Measurements from ENCODE around the gene SEPTIN2.

GRCh38 chr2:241302083-241302482, 13.6 kb upstream of the SEPTIN2 start:
- TF ChIP-seq, protein P1, sequence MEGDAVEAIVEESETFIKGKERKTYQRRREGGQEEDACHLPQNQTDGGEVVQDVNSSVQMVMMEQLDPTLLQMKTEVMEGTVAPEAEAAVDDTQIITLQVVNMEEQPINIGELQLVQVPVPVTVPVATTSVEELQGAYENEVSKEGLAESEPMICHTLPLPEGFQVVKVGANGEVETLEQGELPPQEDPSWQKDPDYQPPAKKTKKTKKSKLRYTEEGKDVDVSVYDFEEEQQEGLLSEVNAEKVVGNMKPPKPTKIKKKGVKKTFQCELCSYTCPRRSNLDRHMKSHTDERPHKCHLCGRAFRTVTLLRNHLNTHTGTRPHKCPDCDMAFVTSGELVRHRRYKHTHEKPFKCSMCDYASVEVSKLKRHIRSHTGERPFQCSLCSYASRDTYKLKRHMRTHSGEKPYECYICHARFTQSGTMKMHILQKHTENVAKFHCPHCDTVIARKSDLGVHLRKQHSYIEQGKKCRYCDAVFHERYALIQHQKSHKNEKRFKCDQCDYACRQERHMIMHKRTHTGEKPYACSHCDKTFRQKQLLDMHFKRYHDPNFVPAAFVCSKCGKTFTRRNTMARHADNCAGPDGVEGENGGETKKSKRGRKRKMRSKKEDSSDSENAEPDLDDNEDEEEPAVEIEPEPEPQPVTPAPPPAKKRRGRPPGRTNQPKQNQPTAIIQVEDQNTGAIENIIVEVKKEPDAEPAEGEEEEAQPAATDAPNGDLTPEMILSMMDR (IDR thresholded peaks at IDR 0.05), result no peak
- TF ChIP-seq POLR2A (IDR thresholded peaks at IDR 0.05), result no peak

Data from uterus (tissue), 2 donors.